ENCODE results near the gene GBP1.
"Not testable (repeated sequence)": the region's sequence is repeated elsewhere in the genome, so short reads cannot be mapped to it uniquely, and the experiment has no call there.

Gene GBP1

DNA sequence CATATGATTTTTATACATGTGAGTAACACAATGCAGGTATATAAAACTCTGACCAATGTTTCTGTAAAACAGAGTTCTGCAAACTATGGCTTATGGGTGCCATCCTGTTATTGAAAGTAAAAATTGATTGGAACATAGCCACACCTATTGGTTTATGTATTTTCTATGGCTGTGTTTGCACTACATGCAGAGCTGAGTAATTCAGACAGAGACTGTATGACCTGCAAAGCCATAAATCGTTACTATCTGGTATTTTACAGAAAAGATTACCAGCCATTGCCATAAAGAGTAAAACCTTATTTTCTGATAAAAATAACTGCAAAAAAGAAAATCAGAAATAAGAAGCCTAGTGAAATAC lies 13.1 kb downstream of the GBP1 start:
- no peak for DNase-seq (ENCODE audit: low read depth in 2 of 2)

DNA sequence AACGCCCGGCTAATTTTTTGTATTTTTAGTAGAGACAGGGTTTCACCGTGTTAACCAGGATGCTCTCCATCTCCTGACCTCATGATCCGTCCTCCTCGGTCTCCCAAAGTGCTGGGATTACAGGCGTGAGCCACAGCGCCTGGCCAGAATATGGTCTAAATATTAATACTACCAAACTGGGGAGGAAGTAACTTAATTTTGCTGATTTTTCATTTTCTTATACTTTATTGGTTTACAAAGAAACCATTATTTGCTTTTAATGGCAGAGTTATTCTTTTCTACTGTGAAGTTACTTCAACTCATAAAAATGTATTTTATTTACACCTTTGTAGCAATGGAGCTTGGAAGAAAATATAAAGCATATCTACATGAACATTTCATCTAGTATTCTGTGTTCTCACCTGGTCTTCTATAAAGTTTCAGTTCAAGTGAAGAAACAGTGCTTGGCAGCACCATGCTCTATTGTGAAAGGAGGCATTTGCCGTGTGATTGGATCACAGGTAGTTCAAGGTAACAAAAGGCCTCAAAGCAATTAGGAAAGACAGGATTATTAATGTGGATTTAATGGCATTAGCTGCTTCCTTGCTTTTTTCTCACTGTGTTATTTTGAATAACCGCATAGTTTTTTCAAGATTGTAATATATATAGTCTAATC lies 13.6 kb downstream of the GBP1 start:
- no peak for DNase-seq (ENCODE audit: low read depth in 2 of 2)

DNA sequence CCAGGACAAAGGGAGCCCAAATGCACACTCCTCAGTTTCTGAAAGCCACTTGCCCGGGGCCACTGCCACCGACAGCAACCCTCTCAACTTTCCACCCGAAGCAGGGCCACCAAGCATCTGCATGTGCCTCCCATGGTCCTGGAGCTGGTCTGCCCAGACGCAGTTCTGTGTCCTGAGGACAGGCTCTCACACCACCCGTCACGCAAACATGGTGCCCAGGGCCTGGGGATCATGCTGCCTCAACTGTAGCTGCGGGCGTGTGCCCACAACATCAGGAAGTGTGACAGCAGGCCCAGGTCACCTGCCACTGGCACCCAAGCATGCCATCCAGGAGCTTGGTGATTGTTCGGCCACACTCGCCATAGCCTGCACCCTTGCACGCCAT lies 14.4 kb downstream of the GBP1 start:
- no peak for DNase-seq (ENCODE audit: low read depth in 2 of 2)

DNA sequence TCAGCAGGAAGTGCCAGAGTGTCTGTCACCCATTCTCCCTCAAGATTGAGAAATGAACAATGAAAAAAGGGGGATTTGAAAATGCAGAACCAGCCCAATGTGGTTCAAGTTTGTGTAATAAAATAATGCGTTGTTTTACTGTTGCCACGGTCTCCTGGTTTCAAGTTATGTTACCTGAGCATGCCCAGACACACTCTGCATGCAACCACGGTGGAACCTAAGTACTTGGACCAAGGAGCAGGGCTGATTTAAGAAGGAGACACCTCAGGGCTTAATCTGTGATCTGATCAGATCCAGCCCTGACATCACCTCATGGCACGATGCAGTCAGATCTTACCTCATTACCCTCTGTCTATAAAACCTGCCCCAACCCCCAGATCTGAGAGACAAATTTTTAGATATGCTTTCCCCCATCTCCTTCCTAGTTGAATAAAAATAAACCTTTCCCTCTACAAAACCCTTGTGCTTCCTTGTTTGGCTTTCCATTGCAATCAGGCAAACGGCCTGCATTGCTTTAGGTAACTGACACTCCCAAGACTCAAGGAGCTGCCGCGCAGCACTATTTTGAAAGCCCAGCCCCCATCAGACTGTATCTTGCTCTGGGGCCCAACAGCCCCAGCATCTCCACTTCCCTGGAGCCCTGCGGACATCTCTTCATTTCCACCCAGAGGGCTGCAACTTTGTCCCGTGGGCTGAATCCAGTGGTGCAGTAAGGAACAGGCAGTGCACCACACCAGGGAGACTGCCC lies 14.9 kb downstream of the GBP1 start:
- DNase-seq (ENCODE audit: low read depth in 2 of 2): not testable (repeated sequence)

DNA sequence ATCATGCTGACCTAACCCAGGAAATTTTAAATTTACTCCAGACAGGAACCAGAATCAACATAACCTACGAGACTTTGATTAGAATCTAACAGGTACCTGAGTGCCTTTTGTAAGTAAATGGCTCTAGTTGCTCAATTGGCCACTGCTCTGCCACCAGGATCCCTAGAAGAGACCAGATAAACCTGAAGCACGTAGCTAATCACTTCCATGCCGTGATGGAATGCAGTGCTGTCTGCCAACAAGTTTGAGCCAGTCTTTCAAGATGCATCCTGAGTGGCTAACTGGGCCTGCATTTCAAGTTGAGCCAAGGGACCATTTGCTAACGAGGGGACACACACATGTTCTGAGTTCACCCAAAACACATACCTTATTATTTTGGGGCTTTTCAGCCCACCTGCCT lies 15.8 kb downstream of the GBP1 start:
- DNase-seq (ENCODE audit: low read depth in 2 of 2): not testable (repeated sequence)

DNA sequence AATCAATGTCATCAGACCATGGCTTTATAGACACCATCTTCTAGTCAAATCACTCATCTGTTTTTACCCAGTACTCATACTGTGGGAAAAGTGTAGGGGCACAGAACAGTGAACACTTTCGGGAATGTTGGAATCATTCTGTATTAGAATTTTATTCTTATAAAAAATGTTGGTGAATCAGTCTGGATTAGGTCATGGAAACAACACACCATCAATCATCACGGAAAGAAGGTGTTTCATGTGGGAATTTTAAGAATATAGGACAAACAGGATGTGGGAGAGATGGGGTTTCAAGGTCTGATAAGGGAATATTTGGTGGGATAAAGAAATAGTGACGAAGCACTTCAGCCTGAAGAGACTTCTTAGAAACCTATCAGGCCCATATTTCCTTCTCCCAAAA lies 17.3 kb downstream of the GBP1 start:
- DNase-seq (ENCODE audit: low read depth in 2 of 2): no peak

DNA sequence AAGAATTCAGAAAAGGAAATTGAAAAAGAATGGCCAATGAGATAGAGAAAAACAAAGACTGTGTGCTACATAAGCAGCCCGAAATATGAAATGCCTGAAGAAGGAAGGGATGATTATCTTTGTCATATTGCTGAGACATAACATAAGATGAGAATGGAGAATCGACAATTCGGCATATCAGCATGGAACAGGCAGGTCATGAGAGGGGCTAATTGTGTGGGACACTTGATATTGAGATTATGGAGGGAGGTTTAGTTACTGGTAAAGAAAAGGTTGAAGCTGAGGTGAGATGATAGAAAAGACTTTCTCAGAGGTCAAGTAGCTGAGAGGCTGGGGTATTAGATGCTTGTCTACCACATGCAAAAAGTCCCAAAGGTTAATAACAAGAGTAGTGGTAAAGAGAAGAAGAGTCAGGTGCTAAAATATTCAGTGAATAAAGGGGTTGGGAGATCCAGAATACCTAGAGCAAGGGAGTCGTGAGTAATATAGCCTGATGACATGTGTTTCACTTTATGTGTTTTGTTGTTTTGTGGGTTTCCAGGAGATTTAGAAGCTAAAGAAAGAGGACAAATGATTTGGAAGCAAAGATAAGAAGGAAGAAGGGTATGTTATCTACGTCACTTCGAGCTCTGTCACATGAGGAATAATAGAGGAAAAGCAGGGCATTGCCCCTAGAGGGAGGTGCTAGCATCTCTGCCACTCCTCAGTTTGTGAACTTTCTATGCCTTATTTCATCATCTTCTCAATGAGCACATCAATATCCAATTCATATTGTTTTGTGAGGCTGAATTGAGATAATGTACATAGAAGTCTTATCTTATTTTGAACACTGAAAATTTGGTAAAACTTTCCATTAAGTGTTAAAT lies 18.5 kb downstream of the GBP1 start:
- peak in 1 of 2 donors; percentile 26 for DNase-seq (ENCODE audit: low read depth in 2 of 2)

DNA sequence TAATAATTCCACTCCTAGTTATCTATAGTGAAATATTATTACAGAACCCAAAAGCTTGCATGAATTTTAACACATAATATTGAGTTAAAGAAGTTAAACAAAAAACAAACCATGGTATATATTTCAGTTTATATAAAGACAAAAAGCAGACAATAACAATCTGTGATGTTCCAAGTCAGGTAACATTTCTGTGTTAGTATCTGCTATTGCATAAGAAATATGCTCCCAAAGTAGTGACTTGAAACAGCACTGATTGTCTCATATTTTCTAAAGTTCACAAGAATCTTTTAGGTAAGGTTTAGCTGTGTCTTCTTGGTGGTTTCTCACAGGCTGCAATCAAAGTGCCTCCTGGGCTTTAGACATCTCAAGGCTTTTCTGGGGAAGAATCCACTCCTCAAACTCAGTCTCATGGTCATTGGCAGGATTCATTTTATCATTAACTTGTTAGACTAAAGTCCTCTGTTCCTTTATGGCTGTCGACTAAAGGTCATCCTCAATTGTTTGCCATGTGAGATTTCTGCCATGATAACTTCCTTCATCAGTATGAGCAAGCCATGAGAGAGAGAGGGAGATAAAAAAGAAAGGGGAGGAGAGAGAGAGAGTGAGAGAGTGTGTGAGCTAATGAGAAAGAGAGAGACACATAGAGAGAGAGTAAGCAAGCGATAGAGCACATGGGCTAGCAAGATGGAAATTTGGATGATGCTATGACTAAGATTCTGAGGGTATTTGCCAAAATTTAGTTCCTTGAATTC lies 19.9 kb downstream of the GBP1 start:
- no peak for DNase-seq (ENCODE audit: low read depth in 2 of 2)

DNA sequence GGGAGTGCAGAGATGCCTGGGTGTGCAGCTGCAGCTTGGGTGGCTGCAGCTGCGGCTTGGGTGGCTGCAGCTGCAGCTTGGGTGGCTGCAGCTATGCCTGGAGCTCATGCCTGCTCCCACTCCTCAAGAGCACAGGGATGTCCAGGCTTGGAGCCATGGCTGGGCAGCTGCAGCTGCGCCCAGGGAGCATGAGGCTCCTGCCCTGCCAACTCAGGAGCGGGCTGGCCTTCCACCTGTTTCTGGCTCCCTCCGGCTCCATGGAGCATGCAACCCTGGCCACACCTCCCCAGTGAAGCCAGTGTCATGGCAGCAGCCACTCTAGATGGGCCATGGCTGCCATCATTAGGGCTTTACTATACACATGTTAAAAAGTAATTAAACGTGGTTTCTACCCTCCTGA lies 21.1 kb downstream of the GBP1 start:
- DNase-seq (ENCODE audit: low read depth in 2 of 2): no peak

DNA sequence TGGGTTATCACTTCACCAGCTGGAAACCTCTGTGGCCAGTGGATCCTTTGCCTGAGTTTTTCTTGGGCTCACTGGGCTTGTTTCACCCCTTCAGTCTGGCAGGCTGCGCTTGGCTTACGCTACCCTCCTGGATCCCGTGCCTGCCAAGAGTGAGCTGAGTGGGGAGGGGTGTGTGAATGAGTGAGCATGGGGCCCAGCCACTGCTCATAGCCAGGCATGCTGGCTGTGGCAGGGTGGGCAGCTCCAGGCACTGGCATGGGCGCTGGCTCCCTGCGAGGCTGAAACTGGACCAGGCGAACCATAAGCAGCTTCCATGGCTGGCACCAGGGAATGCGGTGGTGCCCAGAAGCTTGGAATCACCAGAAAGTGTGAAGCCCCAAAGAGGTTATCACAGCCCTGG lies 22.5 kb downstream of the GBP1 start:
- no peak for DNase-seq (ENCODE audit: low read depth in 2 of 2)

DNA sequence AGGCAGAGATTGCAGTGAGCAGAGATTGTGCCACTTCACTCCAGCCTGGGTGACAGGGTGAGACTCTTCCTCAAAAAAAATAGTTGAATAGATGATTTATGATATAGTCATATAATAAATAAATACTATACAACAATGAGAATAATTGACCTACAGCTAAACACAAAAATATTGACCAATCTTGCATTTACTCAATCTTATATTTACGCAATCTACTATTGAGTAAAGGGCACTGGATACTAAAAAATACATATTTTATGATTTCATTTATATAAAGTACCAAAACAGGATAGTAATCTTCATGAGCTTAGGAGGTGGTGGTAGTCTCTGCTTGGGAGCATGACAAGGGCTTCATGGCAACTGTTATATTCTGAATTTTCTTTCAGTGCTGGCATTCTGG lies 23.3 kb downstream of the GBP1 start:
- DNase-seq (ENCODE audit: low read depth in 2 of 2): no peak

DNA sequence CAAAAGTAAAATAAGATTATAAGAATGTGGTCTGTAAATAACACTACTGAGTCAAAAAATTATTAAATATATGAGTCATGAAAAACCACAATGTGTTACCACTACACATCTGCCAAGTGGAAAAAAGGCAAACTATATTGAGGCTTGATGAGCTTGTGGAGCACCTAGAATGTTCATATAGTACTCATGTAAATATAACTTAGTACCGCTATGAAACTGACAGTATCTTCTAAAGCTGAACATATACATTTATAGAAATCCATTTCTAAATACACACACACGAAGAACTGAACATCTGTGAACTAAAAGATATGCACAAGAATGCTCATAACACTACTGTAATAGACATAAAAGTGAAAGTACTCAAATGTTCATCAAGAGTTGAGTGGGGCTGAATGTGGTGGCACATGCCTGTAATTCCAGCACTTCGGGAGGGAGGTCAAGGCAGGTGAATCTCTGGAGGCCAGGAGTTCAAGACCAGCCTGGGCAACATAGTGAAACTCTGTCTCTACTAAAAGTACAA lies 23.8 kb downstream of the GBP1 start:
- DNase-seq (ENCODE audit: low read depth in 2 of 2): no peak

DNA sequence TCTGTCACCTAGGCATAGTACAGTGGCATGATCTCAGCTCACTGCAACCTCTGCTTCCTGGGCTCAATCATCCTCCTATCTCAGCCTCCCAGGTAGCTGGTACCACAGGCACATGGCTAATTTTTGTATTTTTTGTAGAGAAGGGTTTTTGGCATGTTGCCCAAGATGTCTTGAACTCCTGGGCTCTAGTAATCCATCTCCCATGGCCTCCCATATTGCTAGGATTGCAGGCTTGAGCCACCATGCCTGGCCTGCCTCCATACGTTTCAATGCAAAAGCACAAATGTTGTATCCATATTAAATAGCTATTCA lies 24.7 kb downstream of the GBP1 start:
- no peak for DNase-seq (ENCODE audit: low read depth in 2 of 2)

DNA sequence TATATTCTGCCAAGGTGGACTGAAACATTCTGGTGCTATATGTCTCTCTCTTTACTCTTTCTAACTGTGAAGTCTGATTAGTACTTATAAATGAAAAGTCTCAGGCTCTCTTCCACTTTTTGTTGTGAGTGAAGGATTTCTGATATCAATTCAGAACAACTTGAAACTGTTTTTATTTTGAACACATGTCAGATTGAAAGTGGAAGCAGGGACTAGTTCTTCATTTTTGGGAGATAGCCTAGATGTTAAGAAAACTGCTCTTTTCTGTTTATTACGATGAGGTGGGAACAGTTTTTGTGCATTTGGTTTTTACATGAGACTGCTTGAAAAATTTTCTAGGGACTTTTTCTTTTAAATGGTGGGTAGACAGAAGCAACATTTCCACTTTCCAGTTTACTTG lies 27.8 kb downstream of the GBP1 start:
- DNase-seq (ENCODE audit: low read depth in 2 of 2): no peak

DNA sequence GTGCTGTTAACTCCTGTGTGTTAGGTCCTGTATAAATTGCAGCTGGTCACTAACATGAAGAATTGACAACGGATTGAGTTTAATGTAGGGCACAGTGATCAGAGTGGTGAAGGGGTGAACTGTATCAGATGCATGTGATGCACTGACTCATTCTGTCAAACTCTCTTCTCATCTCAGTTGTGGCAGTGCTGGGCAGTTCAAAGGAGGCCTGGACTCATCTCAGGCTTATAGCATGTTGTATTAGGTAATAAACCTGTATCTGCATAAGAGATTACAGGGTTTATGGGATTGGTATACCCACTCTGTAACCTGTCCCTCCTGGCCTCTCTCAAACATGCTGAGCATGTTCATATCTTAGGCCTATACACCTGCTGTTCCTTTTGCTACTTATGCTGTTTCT lies 29.9 kb downstream of the GBP1 start:
- DNase-seq (ENCODE audit: low read depth in 2 of 2): no peak

DNA sequence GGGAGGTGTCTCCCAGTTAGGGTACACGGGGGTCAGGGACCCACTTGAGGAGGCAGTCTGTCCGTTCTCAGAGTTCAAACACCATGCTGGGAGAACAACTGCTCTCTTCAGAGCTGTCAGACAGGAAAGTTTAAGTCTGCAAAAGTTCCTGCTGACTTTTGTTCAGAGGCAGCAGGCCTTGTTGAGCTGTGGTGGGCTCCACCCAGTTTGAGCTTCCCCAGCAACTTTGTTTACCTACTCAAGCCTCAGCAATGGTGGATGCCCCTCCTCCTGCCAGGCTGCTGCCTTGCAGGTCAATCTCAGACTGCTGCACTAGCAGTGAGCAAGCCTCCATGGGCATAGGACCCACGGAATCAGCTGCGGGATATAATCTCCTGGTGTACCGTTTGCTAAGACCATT lies 31.0 kb downstream of the GBP1 start:
- DNase-seq (ENCODE audit: low read depth in 2 of 2): not testable (repeated sequence)

DNA sequence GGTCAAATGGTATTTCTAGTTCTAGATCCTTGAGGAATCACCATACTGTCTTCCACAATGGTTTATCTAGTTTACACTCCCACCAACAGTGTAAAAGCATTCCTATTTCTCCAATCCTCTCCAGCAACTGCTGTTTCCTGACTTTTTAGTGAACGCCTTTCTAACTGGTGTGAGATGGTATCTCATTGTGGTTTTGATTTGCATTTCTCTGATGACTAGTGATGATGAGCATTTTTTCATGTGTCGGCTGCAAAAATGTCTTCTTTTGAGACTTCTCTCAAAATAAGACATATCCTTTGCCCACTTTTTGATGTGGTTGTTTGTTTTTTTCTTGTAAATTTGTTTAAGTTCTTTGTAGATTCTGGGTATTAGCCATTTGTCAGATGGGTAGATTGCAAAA lies 36.0 kb downstream of the GBP1 start:
- DNase-seq (ENCODE audit: low read depth in 2 of 2): not testable (repeated sequence)

DNA sequence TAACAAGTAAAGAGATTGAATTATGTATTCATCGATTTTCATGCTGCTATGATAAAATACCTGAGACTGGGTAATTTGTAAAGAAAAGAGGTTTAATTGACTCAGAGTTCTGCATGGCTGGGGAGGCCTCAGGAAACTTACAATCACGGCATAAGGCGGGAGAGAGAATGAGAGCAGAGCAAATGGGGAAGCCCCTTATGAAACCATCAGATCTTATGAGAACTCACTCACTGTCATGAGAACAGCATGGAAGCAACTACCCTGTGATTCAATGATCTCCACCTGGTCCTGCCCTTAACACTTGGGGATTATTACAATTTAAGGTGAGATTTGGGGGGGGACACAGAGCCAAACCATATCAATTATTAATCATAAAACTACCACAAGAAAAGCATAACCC lies 39.1 kb downstream of the GBP1 start:
- DNase-seq (ENCODE audit: low read depth in 2 of 2): no peak

DNA sequence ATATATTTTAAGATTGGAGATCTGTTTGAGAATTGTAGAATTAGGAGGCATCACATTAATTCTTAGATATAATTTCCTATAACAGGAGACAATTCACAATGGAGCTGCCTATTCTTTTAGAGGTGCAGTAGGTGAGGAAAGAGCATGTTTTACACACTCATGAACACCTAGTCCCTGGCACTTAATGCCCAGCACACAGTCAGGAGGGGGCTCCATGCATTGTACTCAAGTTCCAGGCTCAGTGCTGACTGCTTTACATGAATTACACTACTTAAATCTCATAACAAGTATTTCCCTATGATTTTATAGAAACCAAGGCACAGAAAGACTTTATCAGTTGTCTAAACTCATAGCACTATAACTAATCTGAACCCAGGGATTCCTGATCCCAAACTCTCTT lies 42.0 kb downstream of the GBP1 start:
- DNase-seq (ENCODE audit: low read depth in 2 of 2): no peak

DNA sequence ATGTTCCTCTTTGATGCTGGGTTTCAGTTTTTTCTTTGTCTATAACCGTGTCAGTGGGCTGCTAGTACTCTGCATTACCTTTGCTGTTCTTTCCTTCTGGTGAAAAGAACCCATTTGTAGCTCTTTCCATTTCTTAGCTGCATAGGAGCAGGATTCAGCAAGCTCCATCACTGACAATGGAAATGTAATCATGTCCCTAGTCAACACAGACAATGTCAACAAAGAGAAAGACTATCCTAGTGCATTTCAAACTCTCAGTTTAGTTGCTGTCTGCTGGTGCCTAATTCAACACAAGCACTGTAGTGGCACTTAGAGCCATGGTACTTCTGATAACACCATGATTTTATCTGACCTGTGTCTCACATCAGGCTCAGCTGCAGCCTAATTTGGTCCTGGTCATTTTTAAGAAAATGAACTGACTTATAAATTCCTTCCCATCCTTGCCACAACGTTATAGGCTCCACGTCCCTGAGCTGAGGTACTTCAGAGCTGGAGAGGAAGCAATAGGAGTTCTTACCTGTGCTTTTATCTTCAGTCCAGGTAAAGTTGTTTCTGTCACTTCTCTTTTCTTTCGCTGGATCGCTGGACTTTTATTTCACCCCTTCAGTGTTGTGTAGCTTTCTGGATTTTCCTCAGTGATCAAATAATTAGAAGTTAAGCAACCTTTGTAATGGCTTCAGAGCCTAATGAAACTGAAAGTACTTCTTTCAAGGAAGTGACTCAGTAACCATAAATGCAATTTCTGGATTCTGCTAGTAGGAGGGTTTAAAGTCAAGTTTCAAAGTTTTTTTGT lies 42.6 kb downstream of the GBP1 start, which contains the start of gene GBP3:
TSS of gene GBP3 (minus strand) at position 700 of the 793 bp plus-strand sequence. CDS start 2,145 bp downstream, outside the sequence.
- no peak for DNase-seq (ENCODE audit: low read depth in 2 of 2)

DNA sequence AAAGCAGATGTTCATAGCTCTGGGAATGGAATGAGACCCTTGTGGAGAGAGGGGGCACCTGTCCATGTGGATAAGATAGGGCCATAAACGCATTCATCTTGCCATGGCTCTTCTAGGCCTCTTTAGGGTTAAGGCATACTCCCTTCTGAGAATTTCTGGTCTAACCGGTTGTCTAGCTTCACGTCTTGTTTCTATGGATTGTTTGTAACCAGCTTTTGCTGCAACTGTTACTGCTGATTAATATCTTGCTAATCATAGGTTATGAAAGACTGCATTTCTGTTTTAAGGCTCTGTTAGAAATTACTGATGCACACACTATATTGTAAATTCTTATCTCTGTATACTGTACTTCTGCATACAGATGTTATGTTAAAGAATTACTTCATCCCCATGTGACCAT lies 46.7 kb downstream of the GBP1 start:
- DNase-seq (ENCODE audit: low read depth in 2 of 2): not testable (repeated sequence)

Data from activated CD4-positive, alpha-beta T cell treated with anti-CD3 and anti-CD28 coated beads for 24 hours (primary cell).